GM21390 (cell line): ENCODE results near the gene XPO4.

Source experiments
- ATAC-seq: cut with Tn5 transposase; IDR thresholded peaks from one replicate; pipeline ENCODE4 v1.9.1; 2021; ENCODE audit not compliant: unreplicated experiment

Gene XPO4

GRCh38 chr13:20729633-20730585 is 172.6 kb downstream of the XPO4 start:
- no peak for ATAC-seq

- no peak for ATAC-seq
Measured at GRCh38 chr13:20728579-20729311, 173.8 kb downstream of the XPO4 start.

GRCh38 chr13:20727856-20728255 is 174.7 kb downstream of the XPO4 start:
- no peak for ATAC-seq
